ENCODE data around the gene FBXO15. TPM values are rescaled to one million over a fixed set of nuclear protein-coding genes. Genes with fewer than 3 reads are reported as not detected.

Gene FBXO15
- total RNA-seq, 1 donor from 2014 or later = 0.81 TPM

- intact Hi-C loops (cut with DNase I) = no loop called here
- Histone ChIP-seq H3K27ac (no peak overlapping the region), H3K27me3 (peaks cover 6% of the 10 kb centered on the region), H3K4me1 (no peaks in the 10 kb centered on the region), H3K36me3 (no peaks in the 10 kb centered on the region), H3K4me3 (no peak overlapping the region), H3K9me3 (no peaks in the 10 kb centered on the region)
- ATAC-seq (no peak), DNase-seq (no peak)
- TF ChIP-seq CTCF (IDR thresholded peaks at IDR 0.05) = no peak
Observed at GRCh38 chr18:74178884-74179283, 31.2 kb upstream of the FBXO15 start.

- intact Hi-C loops (cut with DNase I) = no loop called here
- ATAC-seq = no peak
- H3K27ac ChIP-seq = no peak overlapping the region
Observed at GRCh38 chr18:74175658-74176057, 28.0 kb upstream of the FBXO15 start.

GRCh38 chr18:74173434-74173750 is 25.8 kb upstream of the FBXO15 start:
- no peak for ATAC-seq
- DNase-seq = no peak
- TF ChIP-seq CTCF (IDR thresholded peaks at IDR 0.05) = no peak
- Histone ChIP-seq H3K4me3 (no peak overlapping the region), H3K27ac (no peak overlapping the region), H3K9me3 (no peaks in the 10 kb centered on the region), H3K4me1 (no peaks in the 10 kb centered on the region), H3K36me3 (no peaks in the 10 kb centered on the region), H3K27me3 (no peaks in the 10 kb centered on the region)
- intact Hi-C loops (cut with DNase I) = no loop called here

More at GRCh38 chr18:74175658-74176057, 28.0 kb upstream of the FBXO15 start:
- no peak for TF ChIP-seq CTCF (IDR thresholded peaks at IDR 0.05)
- no peak overlapping the region for H3K4me3 ChIP-seq
- H3K4me1 ChIP-seq = no peaks in the 10 kb centered on the region
- H3K36me3 ChIP-seq = no peaks in the 10 kb centered on the region
- H3K9me3 ChIP-seq = no peaks in the 10 kb centered on the region
- DNase-seq = no peak
- no peaks in the 10 kb centered on the region for H3K27me3 ChIP-seq

GRCh38 chr18:74172697-74173433 is 25.2 kb upstream of the FBXO15 start:
- H3K27ac ChIP-seq = no peak overlapping the region
- no peaks in the 10 kb centered on the region for H3K27me3 ChIP-seq
- peak overlapping the region; percentile 42 for H3K4me3 ChIP-seq
- intact Hi-C loops (cut with DNase I) = no loop called here
- peak; percentile 60 for ATAC-seq
- no peak for DNase-seq
- no peaks in the 10 kb centered on the region for H3K36me3 ChIP-seq
- no peaks in the 10 kb centered on the region for H3K4me1 ChIP-seq
- TF ChIP-seq CTCF (IDR thresholded peaks at IDR 0.05) = no peak
- no peaks in the 10 kb centered on the region for H3K9me3 ChIP-seq

GRCh38 chr18:74171910-74172606 is 24.4 kb upstream of the FBXO15 start:
- H3K27ac ChIP-seq = peak overlapping the region; percentile 48
- no peak for DNase-seq

More at GRCh38 chr18:74171910-74172606, 24.4 kb upstream of the FBXO15 start:
- ATAC-seq = peak; percentile 78
- Histone ChIP-seq H3K36me3 (no peaks in the 10 kb centered on the region), H3K4me1 (no peaks in the 10 kb centered on the region), H3K4me3 (peak overlapping the region; percentile 42), H3K27me3 (no peaks in the 10 kb centered on the region), H3K9me3 (no peaks in the 10 kb centered on the region)
- no peak for TF ChIP-seq CTCF (IDR thresholded peaks at IDR 0.05)
- intact Hi-C loops (cut with DNase I) = no loop called here

Data from upper lobe of right lung (tissue), 1 donor.